Dermis lymphatic vessel endothelial cell (primary cell): ENCODE results near the gene GABRQ. TPM values are rescaled to one million over a fixed set of nuclear protein-coding genes. Genes with fewer than 3 reads are reported as not detected.

Experiments
- total RNA-seq: library from RNA; depleted of rRNA; stranded (reverse); fragments of >200 nt; gene quantifications from 2 replicates; pipeline ENCODE4 v1.2.1, GENCODE V29; 2014

The GABRQ gene
- under 0.01 TPM in 1 of 2 replicates, not detected in the other for total RNA-seq

DNA sequence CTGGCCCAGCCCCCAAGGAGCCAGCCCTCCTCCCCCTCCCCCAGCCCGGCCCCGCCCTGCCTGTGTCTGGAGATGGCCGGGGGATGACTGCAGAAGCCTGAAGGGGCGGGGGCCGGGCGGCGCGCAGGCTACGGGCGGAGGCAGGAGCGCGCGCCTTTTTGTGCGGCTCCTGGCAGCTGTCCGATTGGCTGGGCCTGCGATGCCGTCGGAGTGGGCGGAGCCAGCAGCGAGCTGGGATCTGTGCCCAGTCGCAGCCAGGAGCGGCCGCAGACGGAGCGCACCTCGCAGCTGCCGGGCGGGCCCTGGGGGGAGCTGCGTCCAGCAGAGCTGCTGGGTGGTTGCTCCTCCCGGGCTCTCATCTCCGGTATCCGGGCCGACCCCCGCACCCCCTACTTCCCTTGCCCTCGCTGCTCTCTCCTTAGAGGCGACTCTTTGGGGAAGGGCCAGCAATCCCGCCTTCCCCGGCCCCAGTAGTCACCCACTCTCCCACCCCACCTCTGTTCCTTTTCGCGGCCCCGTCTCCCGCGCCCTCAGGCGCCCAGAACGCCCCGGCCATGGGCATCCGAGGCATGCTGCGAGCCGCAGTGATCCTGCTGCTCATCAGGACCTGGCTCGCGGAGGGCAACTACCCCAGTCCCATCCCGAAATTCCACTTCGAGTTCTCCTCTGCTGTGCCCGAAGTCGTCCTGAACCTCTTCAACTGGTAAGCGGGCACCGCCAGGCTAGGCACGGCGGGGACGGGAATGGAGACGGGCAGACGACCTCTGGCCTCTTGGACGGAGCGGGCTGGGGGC is at the start of gene GABRQ:
Gene GABRQ (plus strand): TSS at position 247 of the 794 bp plus-strand sequence. CDS start 308 bp downstream, at position 555.

DNA sequence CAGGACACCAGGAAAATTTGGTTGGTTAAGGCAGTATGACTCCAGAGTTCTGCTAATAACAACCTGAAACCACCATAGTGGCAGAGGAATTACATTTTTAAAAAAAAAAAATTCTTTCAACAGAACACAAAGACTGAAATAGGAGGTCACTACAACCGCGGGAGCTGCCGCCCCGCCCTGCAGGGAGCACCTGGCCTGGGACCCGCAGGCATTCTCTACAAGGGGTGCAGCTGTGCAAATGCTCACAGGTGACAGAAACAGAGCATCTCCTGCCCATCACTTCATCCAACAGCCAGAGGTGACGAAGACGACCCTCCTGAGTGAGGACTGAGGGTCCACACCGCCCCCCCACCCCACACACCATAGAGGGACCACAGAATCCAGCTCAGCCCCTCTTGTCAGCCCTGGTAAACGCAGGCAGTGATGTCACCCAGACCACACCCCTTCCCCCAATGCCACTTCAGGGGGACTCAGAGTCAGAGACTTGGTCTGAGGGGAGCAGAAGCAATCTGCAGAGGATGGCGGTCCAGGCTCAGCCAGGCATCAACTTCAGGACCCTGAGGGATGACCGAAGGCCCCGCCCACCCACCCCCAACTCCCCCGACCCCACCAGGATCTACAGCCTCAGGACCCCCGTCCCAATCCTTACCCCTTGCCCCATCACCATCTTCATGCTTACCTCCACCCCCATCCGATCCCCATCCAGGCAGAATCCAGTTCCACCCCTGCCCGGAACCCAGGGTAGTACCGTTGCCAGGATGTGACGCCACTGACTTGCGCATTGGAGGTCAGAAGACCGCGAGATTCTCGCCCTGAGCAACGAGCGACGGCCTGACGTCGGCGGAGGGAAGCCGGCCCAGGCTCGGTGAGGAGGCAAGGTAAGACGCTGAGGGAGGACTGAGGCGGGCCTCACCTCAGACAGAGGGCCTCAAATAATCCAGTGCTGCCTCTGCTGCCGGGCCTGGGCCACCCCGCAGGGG is 60.5 kb downstream of the GABRQ start, which contains the start of gene MAGEA3:
Gene MAGEA3 (plus strand): TSS at position 843 of the 980 bp plus-strand sequence. CDS start 2,039 bp downstream, outside the sequence.

Other genes starting within 250 kb of the GABRQ start
- gene GABRA3, start 186.6 kb upstream of the GABRQ start, total RNA-seq = not detected in 2 replicates
- gene MAGEA3, start 60.9 kb downstream of the GABRQ start, total RNA-seq = not detected in 2 replicates
- not detected in 2 replicates for gene CSAG2, start 71.4 kb downstream of the GABRQ start, total RNA-seq
- not detected in 2 replicates for gene MAGEA2B, start 76.7 kb downstream of the GABRQ start, total RNA-seq
- not detected in 2 replicates for gene CSAG1, start 95.8 kb downstream of the GABRQ start, total RNA-seq
- gene MAGEA12, start 95.9 kb downstream of the GABRQ start, total RNA-seq = not detected in 2 replicates
- not detected in 2 replicates for gene MAGEA2, start 115.9 kb downstream of the GABRQ start, total RNA-seq
- not detected in 2 replicates for gene CSAG3, start 121.3 kb downstream of the GABRQ start, total RNA-seq
- not detected in 2 replicates for gene MAGEA6, start 131.8 kb downstream of the GABRQ start, total RNA-seq
- gene CETN2, start 192.9 kb downstream of the GABRQ start, total RNA-seq = 14.5 and 16.6 TPM in 2 replicates
- gene NSDHL, start 193.2 kb downstream of the GABRQ start, total RNA-seq = 9.6 and 10.3 TPM in 2 replicates